ENCODE results near the gene PARP8.

PARP8 gene

GRCh38 chr5:50855001-50855400 lies 188.6 kb downstream of the PARP8 start:
- DNase-seq = no peak

GRCh38 chr5:50856401-50857119 lies 190.1 kb downstream of the PARP8 start:
- DNase-seq = no peak

GRCh38 chr5:50863534-50864170 lies 197.2 kb downstream of the PARP8 start:
- no peak for DNase-seq

GRCh38 chr5:50864466-50864865 lies 198.0 kb downstream of the PARP8 start:
- DNase-seq = no peak

GRCh38 chr5:50866415-50866814 lies 200.0 kb downstream of the PARP8 start:
- DNase-seq = no peak

GRCh38 chr5:50867140-50867539 lies 200.7 kb downstream of the PARP8 start:
- DNase-seq = no peak

GRCh38 chr5:50873595-50874277 lies 207.3 kb downstream of the PARP8 start:
- no peak for DNase-seq

GRCh38 chr5:50874306-50875001 lies 208.0 kb downstream of the PARP8 start:
- DNase-seq = no peak

- DNase-seq = no peak
Measured at GRCh38 chr5:50875002-50875344, 208.5 kb downstream of the PARP8 start.

GRCh38 chr5:50878470-50878869 lies 212.0 kb downstream of the PARP8 start:
- no peak for DNase-seq

GRCh38 chr5:50881407-50881806 lies 215.0 kb downstream of the PARP8 start:
- DNase-seq = no peak

GRCh38 chr5:50886657-50887345 lies 220.4 kb downstream of the PARP8 start:
- no peak for DNase-seq

- DNase-seq = no peak
Measured at GRCh38 chr5:50887889-50888633, 221.6 kb downstream of the PARP8 start.

GRCh38 chr5:50888751-50889150 lies 222.3 kb downstream of the PARP8 start:
- DNase-seq = no peak

GRCh38 chr5:50889790-50890189 lies 223.4 kb downstream of the PARP8 start:
- DNase-seq = no peak
